Mesenchymal stem cell (in vitro differentiated cells and primary cell): ENCODE data around the gene THAP6.

Experiments used
- DNase-seq: peaks from one replicate; pipeline ENCODE4 v3.0.0-alpha.2; 2013
- H2AFZ ChIP-seq: one replicate; pipeline ENCODE4 v1.6.1; 2013; ENCODE audit warnings: low read depth, mild to moderate bottlenecking, control low read depth, inconsistent platforms, low read length, moderate library complexity
- H2AK5ac ChIP-seq: 2 replicates; pipeline ENCODE4 v1.6.1; 2013; ENCODE audit warnings: low read length, moderate library complexity, mild to moderate bottlenecking, inconsistent platforms; ENCODE audit not compliant: severe bottlenecking
- H2BK120ac ChIP-seq: one replicate; pipeline ENCODE4 v1.6.1; 2013; ENCODE audit warnings: low read depth, mild to moderate bottlenecking, inconsistent platforms, low read length, moderate library complexity
- H2BK12ac ChIP-seq, 2 experiments: one replicate each; pipeline ENCODE4 v1.6.1; 2013; ENCODE audit warnings: inconsistent platforms in 2 of 2, low read length in 2 of 2, mild to moderate bottlenecking in 2 of 2, moderate library complexity in 2 of 2, control low read depth in 1 of 2
- H2BK15ac ChIP-seq: one replicate; pipeline ENCODE4 v1.6.1; 2013; ENCODE audit warnings: mild to moderate bottlenecking, low read depth, inconsistent platforms; ENCODE audit not compliant: poor library complexity, severe bottlenecking
- H2BK5ac ChIP-seq: 2 replicates; pipeline ENCODE4 v1.6.1; 2013; ENCODE audit warnings: low read depth, mild to moderate bottlenecking, low read length, control low read depth, inconsistent platforms; ENCODE audit not compliant: poor library complexity, severe bottlenecking
- H3K14ac ChIP-seq, 2 experiments: one replicate each; pipeline ENCODE4 v1.6.1; 2013; ENCODE audit warnings: inconsistent platforms in 2 of 2, low read length in 2 of 2, control low read depth in 1 of 2, mild to moderate bottlenecking in 1 of 2, moderate library complexity in 1 of 2
- H3K18ac ChIP-seq, 2 experiments: one replicate each; pipeline ENCODE4 v1.6.1; 2013; ENCODE audit warnings: inconsistent platforms in 2 of 2, low read length in 2 of 2, control low read depth in 1 of 2, low read depth in 1 of 2, mild to moderate bottlenecking in 1 of 2
- H3K23ac ChIP-seq, 2 experiments: one replicate each; pipeline ENCODE4 v1.6.1; 2013; ENCODE audit warnings: inconsistent platforms in 2 of 2, low read length in 2 of 2, mild to moderate bottlenecking in 2 of 2, moderate library complexity in 2 of 2, control low read depth in 1 of 2
- H3K27ac ChIP-seq: 2 replicates; pipeline ENCODE4 v1.5.1; 2013; ENCODE audit warnings: mild to moderate bottlenecking, moderate library complexity, low read length, control low read depth, inconsistent platforms; ENCODE audit not compliant: poor library complexity, severe bottlenecking
- H3K27me3 ChIP-seq, 2 experiments: 2 replicates each; pipeline versions ENCODE4 v1.6.1 to v1.7.0; 2013; ENCODE audit warnings: low read length in 2 of 2, mild to moderate bottlenecking in 2 of 2, moderate library complexity in 2 of 2, control low read depth in 1 of 2, inconsistent platforms in 1 of 2; ENCODE audit not compliant: control insufficient read depth in 1 of 2, insufficient read depth in 1 of 2
- H3K36me3 ChIP-seq, 2 experiments: 2 replicates each; pipeline versions ENCODE4 v1.6.1 to v1.7.0; 2013; ENCODE audit warnings: low read length in 2 of 2, control low read depth in 1 of 2, inconsistent platforms in 1 of 2, low read depth in 1 of 2, mild to moderate bottlenecking in 1 of 2; ENCODE audit not compliant: insufficient read depth in 2 of 2, control insufficient read depth in 1 of 2
- H3K4ac ChIP-seq, 2 experiments: one replicate each; pipeline ENCODE4 v1.6.1; 2013; ENCODE audit warnings: inconsistent platforms in 2 of 2, low read length in 2 of 2, mild to moderate bottlenecking in 2 of 2, moderate library complexity in 2 of 2, control low read depth in 1 of 2, low read depth in 1 of 2
- H3K4me1 ChIP-seq: 2 replicates; pipeline ENCODE4 v1.6.1; 2013; ENCODE audit warnings: low read depth, low read length, control low read depth; ENCODE audit not compliant: control insufficient read depth, insufficient read depth
- H3K4me2 ChIP-seq: 2 replicates; pipeline ENCODE4 v1.6.1; 2013; ENCODE audit warnings: low read length, mild to moderate bottlenecking, inconsistent platforms; ENCODE audit not compliant: poor library complexity, severe bottlenecking
- H3K4me3 ChIP-seq, 2 experiments: 2 replicates each; pipeline versions ENCODE4 v1.5.1 to v1.7.0; 2013; ENCODE audit warnings: low read length in 2 of 2, mild to moderate bottlenecking in 2 of 2, control low read depth in 1 of 2, low read depth in 1 of 2; ENCODE audit not compliant: insufficient read depth in 1 of 2
- H3K79me1 ChIP-seq: replicated peaks from 2 replicates; pipeline ENCODE4 v1.6.1; 2013; ENCODE audit warnings: mild to moderate bottlenecking, control low read depth, low read length, inconsistent platforms; ENCODE audit not compliant: poor library complexity, severe bottlenecking
- H3K9ac ChIP-seq: 2 replicates; pipeline ENCODE4 v1.7.0; 2013; ENCODE audit warnings: mild to moderate bottlenecking, low read length, moderate library complexity
- H3K9me3 ChIP-seq: 2 replicates; pipeline ENCODE4 v1.7.0; 2013; ENCODE audit warnings: mild to moderate bottlenecking, low read length; ENCODE audit not compliant: control insufficient read depth
- H4K8ac ChIP-seq: one replicate; pipeline ENCODE4 v1.6.1; 2013; ENCODE audit warnings: inconsistent platforms, mild to moderate bottlenecking, low read length, moderate library complexity
- H4K91ac ChIP-seq: one replicate; pipeline ENCODE4 v1.6.1; 2013; ENCODE audit warnings: mild to moderate bottlenecking, low read length, inconsistent platforms
- WGBS: methylation state at CpG from one replicate; pipeline ENCODE4 v1.1.7; 2013; ENCODE audit warnings: mixed read lengths; 5-methylcytosine and 5-hydroxymethylcytosine counted together

The THAP6 gene

GRCh38 chr4:75565481-75565880 lies 51.2 kb downstream of the THAP6 start:
- Histone ChIP-seq H2BK15ac (no peak overlapping the region), H3K4me1 (no peaks in the 10 kb centered on the region), H3K36me3 (no peaks in the 10 kb centered on the region), H2AK5ac (no peak overlapping the region), H3K4me2 (no peak overlapping the region), H2BK12ac (no peak overlapping the region), H2BK5ac (no peak overlapping the region), H3K14ac (no peak overlapping the region), H3K27ac (no peak overlapping the region), H2BK120ac (no peak overlapping the region), H3K23ac (no peak overlapping the region), H3K9ac (no peak overlapping the region), H3K4me3 (no peak overlapping the region), H2AFZ (no peak overlapping the region), H4K8ac (no peak overlapping the region), H3K18ac (no peak overlapping the region), H3K9me3 (no peaks in the 10 kb centered on the region), H4K91ac (no peak overlapping the region), H3K27me3 (no peaks in the 10 kb centered on the region), H3K79me1 (no peaks in the 10 kb centered on the region), H3K4ac (no peak overlapping the region)
- no peak for DNase-seq

- 100% methylated on average over 1 of the region's 1 CpG for whole genome bisulfite sequencing
- Histone ChIP-seq H3K4me3 (no peak overlapping the region), H3K9ac (no peak overlapping the region), H3K14ac (no peak overlapping the region), H3K27me3 (peaks cover 0 to under 1% of the 10 kb centered on the region in 2 experiments), H3K36me3 (no peaks in the 10 kb centered on the region), H2BK12ac (no peak overlapping the region), H3K4me2 (no peak overlapping the region), H3K27ac (no peak overlapping the region), H3K23ac (no peak overlapping the region), H3K9me3 (no peaks in the 10 kb centered on the region), H4K8ac (no peak overlapping the region), H3K4me1 (no peaks in the 10 kb centered on the region), H3K79me1 (no peaks in the 10 kb centered on the region), H3K18ac (no peak overlapping the region), H2BK120ac (no peak overlapping the region), H2AK5ac (no peak overlapping the region), H4K91ac (no peak overlapping the region), H2AFZ (no peak overlapping the region), H3K4ac (no peak overlapping the region), H2BK5ac (no peak overlapping the region), H2BK15ac (no peak overlapping the region)
- DNase-seq, result no peak
Measured at GRCh38 chr4:75566911-75567310, 52.6 kb downstream of the THAP6 start.

- Histone ChIP-seq H3K4me1 (no peaks in the 10 kb centered on the region), H2AK5ac (no peak overlapping the region), H3K4me2 (no peak overlapping the region), H2BK5ac (no peak overlapping the region), H4K8ac (no peak overlapping the region), H4K91ac (no peak overlapping the region), H3K36me3 (no peaks in the 10 kb centered on the region), H2BK15ac (no peak overlapping the region), H3K4me3 (no peak overlapping the region), H2AFZ (no peak overlapping the region), H2BK120ac (no peak overlapping the region), H3K14ac (no peak overlapping the region), H3K4ac (no peak overlapping the region), H3K79me1 (no peaks in the 10 kb centered on the region), H3K18ac (no peak overlapping the region), H3K9ac (no peak overlapping the region), H2BK12ac (no peak overlapping the region), H3K23ac (no peak overlapping the region), H3K27ac (no peak overlapping the region), H3K27me3 (peaks cover 0 to 4% of the 10 kb centered on the region in 2 experiments), H3K9me3 (no peaks in the 10 kb centered on the region)
- DNase-seq, result no peak
- 83% methylated on average over 2 of the region's 2 CpGs for WGBS
Measured at GRCh38 chr4:75567725-75568124, 53.5 kb downstream of the THAP6 start.
